H9 (cell line): ENCODE results near the gene FEN1. TPM values are rescaled to one million over a fixed set of nuclear protein-coding genes. Genes with fewer than 3 reads are reported as not detected.

Experiments
- DNase-seq: peaks from one replicate; pipeline ENCODE4 v3.0.0-alpha.2; 2017
- H2AFZ ChIP-seq: one replicate; pipeline ENCODE4 v1.6.1; 2013; ENCODE audit warnings: mild to moderate bottlenecking, low read length, control low read depth, moderate library complexity
- H2AK5ac ChIP-seq: 2 replicates; pipeline ENCODE4 v1.6.1; 2013; ENCODE audit warnings: low read length, control low read depth, mixed read lengths; ENCODE audit not compliant: insufficient read length
- H2BK120ac ChIP-seq: one replicate; pipeline ENCODE4 v1.6.1; 2013; ENCODE audit warnings: low read depth, mild to moderate bottlenecking, low read length, control low read depth, inconsistent platforms; ENCODE audit not compliant: poor library complexity, severe bottlenecking
- H2BK12ac ChIP-seq: 2 replicates; pipeline ENCODE4 v1.6.1; 2013; ENCODE audit warnings: low read length, control low read depth, mixed read lengths, low read depth; ENCODE audit not compliant: insufficient read length
- H2BK15ac ChIP-seq: 2 replicates; pipeline ENCODE4 v1.6.1; 2013; ENCODE audit warnings: low read depth, low read length, control low read depth
- H2BK20ac ChIP-seq: one replicate; pipeline ENCODE4 v1.6.1; 2013; ENCODE audit warnings: low read depth, mild to moderate bottlenecking, low read length, control low read depth, inconsistent platforms; ENCODE audit not compliant: poor library complexity, severe bottlenecking
- H2BK5ac ChIP-seq: 2 replicates; pipeline ENCODE4 v1.6.1; 2013; ENCODE audit warnings: low read length, control low read depth, mixed read lengths; ENCODE audit not compliant: insufficient read length
- H3K14ac ChIP-seq: 2 replicates; pipeline ENCODE4 v1.6.1; 2013; ENCODE audit warnings: low read length, control low read depth; ENCODE audit not compliant: insufficient read depth
- H3K18ac ChIP-seq: 2 replicates; pipeline ENCODE4 v1.6.1; 2013; ENCODE audit warnings: low read depth, mild to moderate bottlenecking, mixed read lengths, low read length, control low read depth; ENCODE audit not compliant: insufficient read length
- H3K23ac ChIP-seq: 2 replicates; pipeline ENCODE4 v1.6.1; 2013; ENCODE audit warnings: low read length, control low read depth, mixed read lengths, low read depth; ENCODE audit not compliant: insufficient read length
- H3K23me2 ChIP-seq: 2 replicates; pipeline ENCODE4 v1.6.1; 2013; ENCODE audit warnings: low read depth, mild to moderate bottlenecking, mixed read lengths, low read length, control low read depth; ENCODE audit not compliant: insufficient read length, poor library complexity, severe bottlenecking
- H3K27ac ChIP-seq: 2 replicates; pipeline ENCODE4 v1.5.1; 2013; ENCODE audit warnings: low read length, control low read depth, mixed read lengths, low read depth; ENCODE audit not compliant: insufficient read length
- H3K27me3 ChIP-seq: 2 replicates; pipeline ENCODE4 v1.6.1; 2013; ENCODE audit warnings: low read length, control low read depth, inconsistent platforms; ENCODE audit not compliant: insufficient read depth
- H3K4ac ChIP-seq: 2 replicates; pipeline ENCODE4 v1.6.1; 2013; ENCODE audit warnings: low read depth, mild to moderate bottlenecking, control low read depth, inconsistent platforms, low read length, moderate library complexity
- H3K4me1 ChIP-seq: 2 replicates; pipeline ENCODE4 v1.6.1; 2013; ENCODE audit warnings: low read length, control low read depth, inconsistent platforms; ENCODE audit not compliant: insufficient read depth
- H3K4me2 ChIP-seq: 2 replicates; pipeline ENCODE4 v1.6.1; 2013; ENCODE audit warnings: low read length, control low read depth, mixed read lengths; ENCODE audit not compliant: insufficient read length, insufficient read depth
- H3K56ac ChIP-seq: 2 replicates; pipeline ENCODE4 v1.6.1; 2013; ENCODE audit warnings: low read depth, mild to moderate bottlenecking, mixed read lengths, low read length, control low read depth; ENCODE audit not compliant: insufficient read length
- H3K79me1 ChIP-seq: 2 replicates; pipeline ENCODE4 v1.6.1; 2013; ENCODE audit warnings: low read depth, mild to moderate bottlenecking, moderate library complexity, low read length, control low read depth, inconsistent platforms; ENCODE audit not compliant: insufficient read depth, poor library complexity, severe bottlenecking
- H3K79me2 ChIP-seq: 2 replicates; pipeline ENCODE4 v1.6.1; 2013; ENCODE audit warnings: low read length, control low read depth, inconsistent platforms; ENCODE audit not compliant: insufficient read depth
- H3K9ac ChIP-seq: 2 replicates; pipeline ENCODE4 v1.6.1; 2013; ENCODE audit warnings: low read length, control low read depth, mixed read lengths; ENCODE audit not compliant: insufficient read length; ENCODE audit errors: extremely low read depth
- H3K9me3 ChIP-seq: one replicate; pipeline ENCODE4 v1.6.1; 2013; ENCODE audit warnings: low read depth, low read length, inconsistent platforms; ENCODE audit not compliant: control insufficient read depth
- H3T11ph ChIP-seq: one replicate; pipeline ENCODE4 v1.6.1; 2013; ENCODE audit warnings: mild to moderate bottlenecking, low read length, control low read depth, inconsistent platforms
- H4K20me1 ChIP-seq: one replicate; pipeline ENCODE4 v1.6.1; 2013; ENCODE audit not compliant: control insufficient read depth, insufficient read length, insufficient read depth
- H4K5ac ChIP-seq: 2 replicates; pipeline ENCODE4 v1.6.1; 2013; ENCODE audit warnings: low read depth, mild to moderate bottlenecking, mixed read lengths, low read length, control low read depth; ENCODE audit not compliant: insufficient read length
- H4K8ac ChIP-seq: replicated peaks from 2 replicates; pipeline ENCODE4 v1.6.1; 2013; ENCODE audit warnings: low read length, control low read depth, mixed read lengths, low read depth; ENCODE audit not compliant: insufficient read length
- H4K91ac ChIP-seq: 2 replicates; pipeline ENCODE4 v1.6.1; 2013; ENCODE audit warnings: low read depth, mild to moderate bottlenecking, moderate library complexity, mixed read lengths, low read length, control low read depth; ENCODE audit not compliant: insufficient read length
- H3K27ac Mint-ChIP-seq, 3 experiments: 2 replicates in 2 of 3; 3 replicates in 1 of 3; pipeline ENCODE4 v1.8.0; 2020 to 2021; ENCODE audit warnings: mixed read lengths in 3 of 3, mild to moderate bottlenecking in 1 of 3, moderate library complexity in 1 of 3
- H3K27me3 Mint-ChIP-seq: 2 replicates; pipeline ENCODE4 v1.8.0; 2021; ENCODE audit warnings: low read depth, mild to moderate bottlenecking, moderate library complexity, mixed read lengths
- H3K36me3 Mint-ChIP-seq, 3 experiments: 2 replicates in 2 of 3; 3 replicates in 1 of 3; pipeline ENCODE4 v1.8.0; 2020 to 2021; ENCODE audit warnings: low read depth in 3 of 3, mixed read lengths in 3 of 3; ENCODE audit not compliant: insufficient read depth in 1 of 3
- H3K4me1 Mint-ChIP-seq, 2 experiments: 2 replicates each; pipeline ENCODE4 v1.8.0; 2020; ENCODE audit warnings: mixed read lengths in 2 of 2
- H3K4me3 Mint-ChIP-seq, 2 experiments: 2 replicates in 1 of 2; 3 replicates in 1 of 2; pipeline ENCODE4 v1.8.0; 2020 to 2021; ENCODE audit warnings: mild to moderate bottlenecking in 2 of 2, mixed read lengths in 2 of 2, moderate library complexity in 1 of 2
- H3K9me3 Mint-ChIP-seq, 2 experiments: 2 replicates in 1 of 2; 3 replicates in 1 of 2; pipeline ENCODE4 v1.8.0; 2020; ENCODE audit warnings: mild to moderate bottlenecking in 2 of 2, mixed read lengths in 2 of 2, moderate library complexity in 1 of 2
- CTCF ChIP-seq: fragments of 200-600 bp; sonication (generic); conservative IDR thresholded peaks from 3 replicates; pipeline ENCODE4 v1.8.0; 2021; ENCODE audit warnings: antibody characterized with exemption, mild to moderate bottlenecking
- WGBS: extraction: QIAGEN DNeasy Blood & Tissue Kit; methylation state at CpG from one replicate; pipeline ENCODE4 v1.1.7; 2013; ENCODE audit warnings: missing lambda C conversion rate, low lambda C conversion rate, mixed read lengths; ENCODE audit not compliant: insufficient read length; ENCODE audit errors: extremely low coverage; 5-methylcytosine and 5-hydroxymethylcytosine counted together
- total RNA-seq: library from RNA; stranded (reverse); gene quantifications from 2 replicates; pipeline ENCODE4 v1.2.1, GENCODE V29; 2021

FEN1 gene
- total RNA-seq, 1 experiment from 2014 or later, result 114 TPM

GRCh38 chr11:61773809-61774208, 18.9 kb upstream of the FEN1 start:
- Histone ChIP-seq H3K23ac (no peak overlapping the region), H4K91ac (no peak overlapping the region), H3K18ac (no peak overlapping the region), H3T11ph (no peak overlapping the region), H2AFZ (no peak overlapping the region), H2BK15ac (no peak overlapping the region), H4K20me1 (no peaks in the 10 kb centered on the region), H3K23me2 (no peaks in the 10 kb centered on the region), H2AK5ac (no peak overlapping the region), H3K79me2 (no peaks in the 10 kb centered on the region), H4K5ac (no peak overlapping the region), H3K27me3 (no peaks in the 10 kb centered on the region), H3K79me1 (no peaks in the 10 kb centered on the region), H3K4me1 (no peaks in the 10 kb centered on the region), H3K27ac (no peak overlapping the region), H3K4ac (no peak overlapping the region), H2BK120ac (no peak overlapping the region), H2BK12ac (no peak overlapping the region), H2BK20ac (no peak overlapping the region), H3K9me3 (no peaks in the 10 kb centered on the region), H3K9ac (no peak overlapping the region), H3K56ac (no peak overlapping the region), H3K4me2 (no peak overlapping the region), H3K14ac (no peak overlapping the region), H2BK5ac (no peak overlapping the region), H4K8ac (no peak overlapping the region)
- no peak for TF ChIP-seq CTCF
- DNase-seq, result no peak
- H3K27me3 Mint-ChIP-seq, result peaks cover 2% of the 10 kb centered on the region; the same call in 1 of the 2 replicates
- H3K27ac Mint-ChIP-seq, result no peak overlapping the region
- H3K9me3 Mint-ChIP-seq, result peaks cover 0 to 5% of the 10 kb centered on the region in 2 experiments; a peak in 2 of 5 replicates
- peaks cover 23 to 33% of the 10 kb centered on the region in 2 experiments for H3K4me1 Mint-ChIP-seq
- H3K36me3 Mint-ChIP-seq, result peaks cover 3 to 9% (median 7%) of the 10 kb centered on the region in 3 experiments
- H3K4me3 Mint-ChIP-seq, result no peak overlapping the region
- no CpG with 5 or more reads among the region's 18 CpGs for WGBS
